Fibroblast of skin of abdomen (primary cell): ENCODE measurements around the gene GLIPR1L1. TPM values are rescaled to one million over a fixed set of nuclear protein-coding genes. Genes with fewer than 3 reads are reported as not detected.
"Not testable (repeated sequence)": the region's sequence is repeated elsewhere in the genome, so short reads cannot be mapped to it uniquely, and the experiment has no call there.

Source experiments
- DNase-seq: peaks from one replicate; pipeline ENCODE4 v3.0.0-alpha.2; 2013
- polyA plus RNA-seq, 2 experiments: library from polyadenylated mRNA; unstranded; fragments of 120-200 nt; gene quantifications; one replicate each; pipeline ENCODE4 v1.2.1, GENCODE V29; 2013; ENCODE audit not compliant: insufficient read length in 2 of 2

GLIPR1L1 gene, protein sequence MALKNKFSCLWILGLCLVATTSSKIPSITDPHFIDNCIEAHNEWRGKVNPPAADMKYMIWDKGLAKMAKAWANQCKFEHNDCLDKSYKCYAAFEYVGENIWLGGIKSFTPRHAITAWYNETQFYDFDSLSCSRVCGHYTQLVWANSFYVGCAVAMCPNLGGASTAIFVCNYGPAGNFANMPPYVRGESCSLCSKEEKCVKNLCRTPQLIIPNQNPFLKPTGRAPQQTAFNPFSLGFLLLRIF
- not detected for polyA plus RNA-seq (2013, experiment 1 of 2; ENCODE audit: insufficient read length)
- polyA plus RNA-seq (2013, experiment 2 of 2; ENCODE audit: insufficient read length) = not detected

DNA sequence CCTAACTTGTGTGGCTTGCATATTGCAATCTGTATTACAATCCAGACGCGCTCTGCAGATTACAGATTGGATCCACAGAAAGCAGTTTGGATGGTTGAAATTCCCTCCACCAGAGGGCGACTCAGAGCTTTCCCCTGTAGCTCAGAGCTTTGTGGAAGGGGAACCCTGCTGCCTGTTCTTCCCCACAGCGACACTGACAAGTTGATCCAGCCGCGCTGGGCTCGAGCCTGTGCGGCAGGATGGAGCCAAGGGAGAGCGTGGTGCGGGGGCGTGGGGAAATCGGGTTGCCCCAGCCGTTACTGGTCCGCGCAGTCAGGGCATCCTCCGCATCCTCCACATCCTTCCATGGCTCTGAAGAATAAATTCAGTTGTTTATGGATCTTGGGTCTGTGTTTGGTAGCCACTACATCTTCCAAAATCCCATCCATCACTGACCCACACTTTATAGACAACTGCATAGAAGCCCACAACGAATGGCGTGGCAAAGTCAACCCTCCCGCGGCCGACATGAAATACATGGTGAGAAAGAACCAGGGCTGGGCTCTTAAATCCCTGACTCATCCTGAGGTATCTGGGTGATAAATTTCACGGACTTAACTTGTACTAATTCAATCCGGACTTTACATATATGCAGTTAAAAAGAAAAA, at the start of gene GLIPR1L1:
GLIPR1L1 (plus strand) TSS at position 287 of the 647 bp plus-strand sequence; CDS start at position 346, 59 bp downstream.
- peak; percentile 92 for DNase-seq

GRCh38 chr12:75288860-75289259, 45.6 kb upstream of the GLIPR1L1 start:
- peak; percentile 6 for DNase-seq

DNA sequence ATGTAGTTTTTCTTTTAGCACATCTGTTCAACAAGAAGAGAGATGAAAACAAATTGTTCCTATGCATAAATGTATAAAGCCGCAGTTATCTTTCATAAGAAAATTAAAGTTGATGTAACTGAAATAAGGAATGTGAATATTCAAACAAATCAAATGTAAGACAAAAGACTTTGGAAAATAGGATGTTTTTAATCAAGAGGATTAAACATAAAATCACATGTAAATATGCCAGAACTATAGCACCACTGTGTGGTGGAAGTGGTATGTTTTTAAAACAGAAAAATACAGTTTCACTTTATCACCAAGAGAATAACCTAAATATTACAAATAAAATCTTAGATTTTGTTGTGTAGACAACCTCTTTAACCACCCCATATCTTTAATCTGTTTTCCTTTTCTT, 44.7 kb upstream of the GLIPR1L1 start:
- DNase-seq = peak; percentile 10

GRCh38 chr12:75291014-75291413, 43.5 kb upstream of the GLIPR1L1 start:
- no peak for DNase-seq

DNA sequence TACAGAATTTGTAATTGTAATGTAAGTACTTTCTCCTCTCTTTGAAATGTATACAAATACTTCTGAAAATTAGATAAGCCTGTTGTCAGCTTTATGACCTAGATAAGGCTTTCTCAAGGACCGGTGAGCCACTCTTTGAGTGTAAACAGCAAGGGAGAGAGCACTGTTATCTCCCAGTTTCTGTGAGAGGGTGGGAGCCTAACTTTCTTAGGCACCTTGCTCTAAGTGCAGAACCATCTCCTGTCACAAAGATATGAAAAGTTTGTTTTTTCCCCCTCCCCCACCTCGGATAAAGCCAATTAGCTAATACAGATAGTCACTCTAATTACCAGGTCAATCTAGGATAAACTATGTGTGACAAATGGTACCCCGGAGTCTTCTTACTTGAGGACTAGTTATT, 40.1 kb upstream of the GLIPR1L1 start:
- DNase-seq = no peak

GRCh38 chr12:75294797-75295196, 39.7 kb upstream of the GLIPR1L1 start:
- DNase-seq = no peak

- DNase-seq = no peak
These were observed 32.2 kb upstream of the GLIPR1L1 start for GRCh38 chr12:75302225-75302624.

GRCh38 chr12:75302781-75303180, 31.7 kb upstream of the GLIPR1L1 start:
- no peak for DNase-seq

- DNase-seq = no peak
These were observed 28.8 kb upstream of the GLIPR1L1 start for GRCh38 chr12:75305412-75306332.

DNA sequence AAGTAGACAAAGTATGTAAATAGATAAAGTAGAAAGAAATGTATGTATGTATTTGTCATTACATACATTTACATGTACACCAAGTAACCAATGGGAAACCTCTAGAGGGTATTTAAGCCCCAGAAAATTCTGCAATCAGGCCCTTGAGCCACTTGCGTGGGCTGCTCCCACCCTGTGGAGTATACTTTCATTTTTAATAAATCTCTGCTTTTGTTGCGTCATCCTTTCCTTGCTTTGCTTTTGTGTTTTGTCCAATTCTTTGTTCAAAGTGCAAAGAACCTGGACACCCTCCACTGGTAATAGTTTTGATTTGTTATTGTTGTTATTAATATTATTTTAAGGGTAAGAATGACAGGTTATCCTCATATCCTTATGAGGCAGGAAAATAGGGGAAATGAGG, 26.2 kb upstream of the GLIPR1L1 start:
- no peak for DNase-seq

DNA sequence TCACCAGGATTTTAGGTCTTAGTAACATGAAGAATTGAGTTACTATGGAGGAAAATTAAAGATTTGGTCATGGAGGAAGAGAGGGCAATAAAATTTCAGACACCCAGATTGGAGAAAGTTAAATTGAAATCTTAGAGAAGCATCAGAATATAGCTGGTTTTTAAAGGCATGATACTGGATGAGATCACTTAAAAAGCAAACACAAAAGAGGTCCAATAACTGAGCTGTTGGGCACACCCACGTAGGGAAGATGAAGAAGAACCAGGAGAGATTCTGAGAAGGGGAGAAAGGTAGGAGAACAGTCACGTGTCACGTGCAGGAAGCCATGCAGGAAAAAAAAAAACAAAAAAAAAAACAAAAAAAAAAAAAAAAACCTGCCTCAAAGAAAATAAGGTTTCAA, 23.1 kb upstream of the GLIPR1L1 start:
- no peak for DNase-seq

DNA sequence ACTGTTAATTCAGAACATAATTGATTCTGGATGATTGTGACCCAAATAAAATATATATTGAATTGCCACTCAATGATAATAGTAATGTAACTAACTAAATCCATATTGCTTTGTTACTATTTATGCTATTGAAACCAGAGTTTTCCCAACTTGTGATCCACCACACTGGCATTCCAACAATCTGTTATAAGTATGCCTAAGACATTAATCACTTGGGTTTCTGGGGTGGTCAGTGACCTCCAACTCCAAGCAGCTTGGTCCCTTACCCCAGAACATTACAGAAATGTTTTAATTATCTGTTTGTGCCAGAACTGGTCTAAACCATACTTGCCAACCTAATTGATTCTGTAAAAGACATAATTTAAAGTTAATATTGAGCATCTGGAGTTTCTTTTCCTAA, 19.0 kb upstream of the GLIPR1L1 start:
- peak; percentile 79 for DNase-seq

DNA sequence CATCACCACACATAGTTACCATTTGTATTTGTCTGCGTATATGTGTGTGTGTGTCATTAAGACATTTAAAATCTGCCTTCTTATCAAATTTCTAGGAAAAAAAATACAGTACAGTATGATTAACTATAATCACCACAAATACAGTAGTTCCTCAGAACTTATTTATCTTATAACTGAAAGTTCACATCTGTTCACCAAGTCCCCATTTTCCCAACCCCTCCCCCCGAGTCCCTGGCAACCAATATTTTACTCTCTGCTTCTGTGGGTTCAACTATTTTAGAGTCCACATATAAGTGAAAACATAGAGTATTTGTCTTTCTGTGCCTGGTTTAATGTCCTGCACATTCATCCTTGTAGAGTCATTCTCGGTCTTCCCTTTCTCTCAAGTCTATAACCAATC, 16.7 kb upstream of the GLIPR1L1 start:
- no peak for DNase-seq

DNA sequence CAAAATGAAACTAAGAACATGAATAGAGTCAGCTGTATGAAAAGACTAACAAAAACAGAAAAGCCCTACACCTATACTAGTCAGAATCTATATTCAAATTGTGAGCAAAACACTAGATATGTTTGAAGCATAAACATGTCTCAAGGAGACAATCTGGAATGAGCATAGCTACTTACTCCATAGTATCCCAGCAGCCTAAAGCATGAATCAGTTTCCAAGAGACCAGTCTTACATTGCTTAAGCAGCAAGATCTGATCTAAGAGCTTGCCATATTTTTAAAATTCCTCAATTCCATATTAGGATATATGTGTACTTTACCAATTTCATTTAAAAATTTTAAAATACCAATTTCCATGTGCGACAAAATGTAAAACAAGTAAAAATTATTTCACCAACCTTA, 12.0 kb upstream of the GLIPR1L1 start:
- DNase-seq = peak; percentile 67

DNA sequence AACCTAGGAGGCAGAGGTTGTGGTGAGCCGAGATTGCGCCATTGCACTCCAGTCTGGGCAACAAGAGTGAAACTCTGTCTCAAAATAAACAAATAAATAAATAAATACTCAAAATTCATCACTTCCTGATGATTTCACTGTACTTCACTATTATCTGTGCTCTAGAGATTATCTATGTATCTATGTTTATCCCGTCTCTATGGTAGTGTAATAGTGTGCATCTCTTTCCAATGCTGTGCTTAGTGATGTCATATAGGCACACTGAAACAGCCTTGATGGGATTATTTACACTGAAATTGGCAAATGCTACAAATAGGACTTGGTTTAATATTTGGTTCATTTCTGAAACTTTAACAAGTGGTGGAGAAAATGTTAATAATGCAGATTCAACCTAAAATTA, 10.8 kb upstream of the GLIPR1L1 start:
- DNase-seq = no peak

- no peak for DNase-seq
These were observed 6.8 kb upstream of the GLIPR1L1 start for GRCh38 chr12:75327642-75328041.

GRCh38 chr12:75329918-75330826, 4.3 kb upstream of the GLIPR1L1 start, which contains the start of gene CAPS2:
TSS of gene CAPS2 (minus strand) at chr12:75330324. CDS start at chr12:75326498, 3,826 bp downstream.
- peak; percentile 85 for DNase-seq

- DNase-seq = no peak
These were observed 3.4 kb downstream of the GLIPR1L1 start for GRCh38 chr12:75337905-75338304.

GRCh38 chr12:75341873-75342272, 7.4 kb downstream of the GLIPR1L1 start:
- DNase-seq = no peak

DNA sequence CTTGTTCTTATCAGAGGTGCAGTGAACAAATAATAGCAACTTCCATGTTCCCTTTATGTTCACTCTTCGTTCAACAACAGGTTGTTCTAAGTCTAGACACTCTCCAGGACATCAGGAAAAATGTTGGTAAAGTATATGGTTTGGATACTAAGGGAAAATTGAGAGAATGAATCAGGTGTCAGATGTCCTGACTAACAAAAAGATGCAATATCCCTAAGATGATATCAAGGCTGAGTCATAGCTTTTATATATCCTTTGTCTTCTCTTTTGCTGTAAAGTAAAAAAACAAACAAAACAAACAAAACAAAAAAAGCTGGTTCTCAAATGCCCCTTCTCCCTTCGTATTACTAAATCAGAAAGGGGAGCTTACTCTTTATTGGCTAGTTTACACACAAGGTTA, 11.1 kb downstream of the GLIPR1L1 start:
- DNase-seq = no peak

DNA sequence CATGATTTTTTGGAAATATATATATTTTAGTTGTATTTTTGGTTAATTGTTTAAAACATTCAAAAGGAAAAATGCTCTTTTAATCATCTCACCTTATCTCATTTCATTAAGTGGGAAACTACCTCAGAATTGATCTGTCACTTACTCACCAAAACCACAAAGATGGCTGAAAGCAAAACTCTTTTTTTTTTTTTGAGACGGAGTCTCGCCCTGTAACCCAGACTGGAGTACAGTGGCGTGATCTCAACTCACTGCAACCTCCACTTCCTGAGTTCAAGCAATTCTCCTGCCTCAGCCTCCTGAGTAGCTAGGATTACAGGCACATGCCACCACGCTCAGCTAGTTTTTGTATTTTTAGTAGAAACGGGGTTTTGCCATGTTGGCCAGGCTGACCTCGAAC, 11.7 kb downstream of the GLIPR1L1 start:
- DNase-seq = not testable (repeated sequence)

DNA sequence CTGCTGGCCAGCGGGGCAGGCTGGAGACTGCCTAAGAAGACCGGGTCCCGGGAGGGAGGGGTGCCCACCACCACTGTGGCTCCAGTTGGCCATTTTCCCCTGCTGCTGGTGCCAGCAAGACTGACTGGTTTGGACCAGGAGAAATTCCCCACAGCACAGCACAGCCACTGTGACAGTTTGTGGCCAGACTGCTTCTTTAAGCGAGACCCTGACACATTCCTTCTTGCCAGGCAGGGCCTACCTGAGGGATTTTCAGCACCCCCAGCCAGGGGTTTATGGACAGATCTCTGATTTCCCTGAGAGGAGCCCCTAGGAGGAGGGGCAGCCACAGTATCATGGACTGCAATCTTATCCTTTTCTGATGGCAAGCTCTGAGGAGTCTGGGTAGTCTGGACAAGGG, 15.5 kb downstream of the GLIPR1L1 start:
- DNase-seq = no peak
